ENCODE data around the gene SRGAP3. TPM values are rescaled to one million over a fixed set of nuclear protein-coding genes. Genes with fewer than 3 reads are reported as not detected.

Gene SRGAP3
- total RNA-seq, 1 donor from 2014 or later = 10.3 TPM

GRCh38 chr3:9013782-9014563 lies 235.5 kb downstream of the SRGAP3 start:
- Histone ChIP-seq H3K27ac (replicated peaks) (no peak overlapping the region), H3K4me1 (peaks cover 12% of the 10 kb centered on the region), H3K27me3 (ENCODE audit: low read depth) (no peaks in the 10 kb centered on the region), H3K9me3 (replicated peaks) (no peaks in the 10 kb centered on the region), H3K4me3 (no peak overlapping the region), H3K36me3 (no peaks in the 10 kb centered on the region)
- no peak for TF ChIP-seq CTCF (IDR thresholded peaks at IDR 0.05; ENCODE audit: borderline replicate concordance)
- no peak for DNase-seq
- intact Hi-C loops (cut with micrococcal nuclease) = no loop called here

GRCh38 chr3:9012521-9012920 lies 236.9 kb downstream of the SRGAP3 start:
- intact Hi-C loops (cut with micrococcal nuclease) = no loop called here
- H3K27ac ChIP-seq (replicated peaks) = no peak overlapping the region
- no peak for TF ChIP-seq CTCF (IDR thresholded peaks at IDR 0.05; ENCODE audit: borderline replicate concordance)
- H3K27me3 ChIP-seq (ENCODE audit: low read depth) = no peaks in the 10 kb centered on the region
- H3K4me3 ChIP-seq = no peak overlapping the region
- no peaks in the 10 kb centered on the region for H3K4me1 ChIP-seq
- DNase-seq = no peak
- H3K36me3 ChIP-seq = no peaks in the 10 kb centered on the region
- H3K9me3 ChIP-seq (replicated peaks) = no peaks in the 10 kb centered on the region

- no peak for TF ChIP-seq CTCF (IDR thresholded peaks at IDR 0.05; ENCODE audit: borderline replicate concordance)
- Histone ChIP-seq H3K4me3 (no peak overlapping the region), H3K9me3 (replicated peaks) (no peaks in the 10 kb centered on the region), H3K27ac (replicated peaks) (no peak overlapping the region), H3K4me1 (no peaks in the 10 kb centered on the region), H3K27me3 (ENCODE audit: low read depth) (no peaks in the 10 kb centered on the region), H3K36me3 (no peaks in the 10 kb centered on the region)
- DNase-seq = no peak
- intact Hi-C loops (cut with micrococcal nuclease) = no loop called here
Observed at GRCh38 chr3:9009976-9010545, 239.4 kb downstream of the SRGAP3 start.

- Histone ChIP-seq H3K4me1 (no peaks in the 10 kb centered on the region), H3K27me3 (ENCODE audit: low read depth) (no peaks in the 10 kb centered on the region), H3K36me3 (no peaks in the 10 kb centered on the region), H3K4me3 (no peak overlapping the region), H3K27ac (replicated peaks) (no peak overlapping the region), H3K9me3 (replicated peaks) (no peaks in the 10 kb centered on the region)
- no peak for TF ChIP-seq CTCF (IDR thresholded peaks at IDR 0.05; ENCODE audit: borderline replicate concordance)
- no peak for DNase-seq
- intact Hi-C loops (cut with micrococcal nuclease) = no loop called here
Observed at GRCh38 chr3:9008550-9009255, 240.7 kb downstream of the SRGAP3 start.

GRCh38 chr3:9007928-9008327 lies 241.5 kb downstream of the SRGAP3 start:
- H3K9me3 ChIP-seq (replicated peaks) = no peaks in the 10 kb centered on the region
- H3K27ac ChIP-seq (replicated peaks) = no peak overlapping the region
- no peak for TF ChIP-seq CTCF (IDR thresholded peaks at IDR 0.05; ENCODE audit: borderline replicate concordance)
- H3K4me1 ChIP-seq = no peaks in the 10 kb centered on the region
- H3K4me3 ChIP-seq = no peak overlapping the region
- no peak for DNase-seq
- H3K36me3 ChIP-seq = no peaks in the 10 kb centered on the region
- H3K27me3 ChIP-seq (ENCODE audit: low read depth) = no peaks in the 10 kb centered on the region
- intact Hi-C loops (cut with micrococcal nuclease) = no loop called here

Measured in left ventricle myocardium inferior (tissue), 1 donor.